ENCODE results near the gene CMTM7.

- TF ChIP-seq POLR2A (IDR thresholded peaks at IDR 0.05): no peak
- no peak for TF ChIP-seq CTCF (IDR thresholded peaks at IDR 0.05)
Observed at GRCh38 chr3:32360493-32360827, 31.2 kb upstream of the CMTM7 start.
